ENCODE data around the gene UBQLN3.

The UBQLN3 gene

GRCh38 chr11:5507177-5507932, 2.4 kb downstream of the UBQLN3 start:
- H3K4me3 ChIP-seq: no peak overlapping the region
- no peak overlapping the region for H3K27ac ChIP-seq

GRCh38 chr11:5505363-5506048, 4.3 kb downstream of the UBQLN3 start:
- Histone ChIP-seq H3K4me3 (no peak overlapping the region), H3K27ac (no peak overlapping the region)

GRCh38 chr11:5504403-5504921, 5.3 kb downstream of the UBQLN3 start:
- Histone ChIP-seq H3K27ac (no peak overlapping the region), H3K4me3 (no peak overlapping the region)

GRCh38 chr11:5500393-5500801, 9.4 kb downstream of the UBQLN3 start:
- H3K27ac ChIP-seq: no peak overlapping the region
- H3K4me3 ChIP-seq: no peak overlapping the region

DNA sequence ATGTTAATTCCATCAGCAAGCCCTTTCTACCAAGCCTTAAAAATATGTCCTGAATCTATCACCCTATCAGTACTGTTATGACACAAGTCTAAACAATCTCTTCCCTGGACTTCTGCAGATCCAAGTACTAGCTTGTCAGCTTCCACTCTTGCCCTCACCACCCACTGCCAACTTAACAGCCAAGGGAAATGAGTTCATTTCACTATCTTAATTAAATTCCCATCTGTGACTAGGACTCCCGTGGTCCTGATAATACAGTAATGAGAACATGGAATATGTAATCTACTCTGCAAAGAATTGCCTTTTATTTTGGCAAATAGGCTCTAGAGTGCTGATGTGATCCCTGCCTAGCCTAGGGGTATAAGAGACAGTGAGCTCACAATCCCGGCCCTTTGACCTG, 10.1 kb downstream of the UBQLN3 start:
- Histone ChIP-seq H3K27ac (no peak overlapping the region), H3K4me3 (no peak overlapping the region)

- H3K27ac ChIP-seq: no peak overlapping the region
- H3K4me3 ChIP-seq: no peak overlapping the region
These were observed 20.0 kb downstream of the UBQLN3 start for GRCh38 chr11:5489576-5490357.

- Histone ChIP-seq H3K4me3 (no peak overlapping the region), H3K27ac (no peak overlapping the region)
These were observed 20.9 kb downstream of the UBQLN3 start for GRCh38 chr11:5488798-5489399.

DNA sequence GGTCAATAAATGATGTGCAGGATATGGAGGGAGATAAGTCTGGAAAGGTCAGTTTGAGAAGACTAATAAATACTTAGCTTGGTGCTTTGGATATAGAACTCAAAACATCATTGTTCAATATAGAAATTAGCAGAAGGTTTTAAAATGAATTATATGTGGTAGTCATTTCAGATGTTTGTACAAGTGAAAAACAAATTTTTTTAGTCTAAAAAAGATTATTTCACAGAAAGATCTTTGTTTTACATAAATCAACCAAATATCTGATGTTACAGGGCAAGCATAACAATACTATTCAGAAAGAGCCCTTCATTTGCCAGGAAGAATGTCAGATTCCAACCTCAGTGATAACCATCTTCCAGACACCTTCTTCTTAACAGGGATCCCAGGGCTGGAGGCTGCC, 21.4 kb downstream of the UBQLN3 start, which contains the start of gene OR52D1:
Gene OR52D1, plus strand, starts transcription at position 301 of the 400 bp plus-strand sequence. Its CDS starts 22 bp downstream, at position 323.
- no peak within 1 kb of the TSS for H3K27ac ChIP-seq

GRCh38 chr11:5486421-5486820, 23.3 kb downstream of the UBQLN3 start:
- no peak overlapping the region for H3K27ac ChIP-seq

More for the DNA sequence above, 21.4 kb downstream of the UBQLN3 start, which contains the start of gene OR52D1:
- H3K4me3 ChIP-seq: no peak within 1 kb of the TSS

GRCh38 chr11:5486003-5486402, 23.8 kb downstream of the UBQLN3 start:
- Histone ChIP-seq H3K4me3 (no peak overlapping the region), H3K27ac (no peak overlapping the region)

More at GRCh38 chr11:5486421-5486820, 23.3 kb downstream of the UBQLN3 start:
- no peak overlapping the region for H3K4me3 ChIP-seq

- no peak overlapping the region for H3K27ac ChIP-seq
- H3K4me3 ChIP-seq: no peak overlapping the region
These were observed 33.5 kb downstream of the UBQLN3 start for GRCh38 chr11:5476186-5476819.

- H3K4me3 ChIP-seq: no peak overlapping the region
- no peak overlapping the region for H3K27ac ChIP-seq
These were observed 35.8 kb downstream of the UBQLN3 start for GRCh38 chr11:5473921-5474320.

- no peak overlapping the region for H3K4me3 ChIP-seq
These were observed 42.2 kb downstream of the UBQLN3 start for GRCh38 chr11:5467527-5467926.

DNA sequence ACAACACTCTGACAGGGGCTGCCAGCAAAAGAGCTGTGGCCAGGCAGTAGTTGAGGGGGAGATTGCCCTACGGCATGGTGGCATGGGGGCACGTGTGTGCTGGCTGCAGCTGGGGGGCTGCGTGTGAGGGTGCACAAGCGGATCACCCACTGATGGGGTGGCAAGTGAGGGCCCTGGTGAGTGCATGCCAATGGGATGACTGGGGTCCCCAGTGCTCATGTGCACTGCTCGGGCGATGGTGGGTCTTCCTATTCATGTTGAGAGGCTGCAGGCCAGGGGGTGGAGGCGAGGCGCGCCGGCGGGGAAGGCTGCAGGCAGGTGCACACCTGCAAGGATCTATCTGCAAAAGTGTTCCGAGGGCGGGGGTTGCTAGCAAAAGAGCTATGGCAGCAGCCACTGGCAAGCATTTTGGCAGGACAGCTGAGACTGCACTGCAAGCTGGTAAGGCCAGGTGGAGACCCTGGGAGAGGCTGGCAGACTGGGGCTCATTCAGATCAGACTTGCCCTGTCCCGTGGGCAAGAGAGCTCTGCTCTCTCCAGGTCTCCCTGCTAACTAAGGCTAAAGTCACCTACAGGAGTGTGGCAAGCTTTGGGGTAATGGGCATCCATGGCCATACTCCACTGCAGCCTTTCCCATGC, 48.7 kb downstream of the UBQLN3 start:
- H3K27ac ChIP-seq: no peak overlapping the region

More at GRCh38 chr11:5467527-5467926, 42.2 kb downstream of the UBQLN3 start:
- no peak overlapping the region for H3K27ac ChIP-seq

More for the DNA sequence above, 48.7 kb downstream of the UBQLN3 start:
- H3K4me3 ChIP-seq: no peak overlapping the region

Measured in skin epidermis (tissue), 12 donors.